T-helper 2 cell (primary cell): ENCODE measurements around the gene ACBD5.
"Not testable (repeated sequence)": the region's sequence is repeated elsewhere in the genome, so short reads cannot be mapped to it uniquely, and the experiment has no call there.

Source experiments
- DNase-seq, 5 experiments: peaks; one replicate each; pipeline versions ENCODE4 v3.0.0 to v3.0.0-alpha.2; 2012 to 2022

ACBD5 gene

GRCh38 chr10:27241010-27241651 lies 534 bp upstream of the ACBD5 start:
- DNase-seq, result peak in 2 of 5 experiments; percentile 34 to 64

DNA sequence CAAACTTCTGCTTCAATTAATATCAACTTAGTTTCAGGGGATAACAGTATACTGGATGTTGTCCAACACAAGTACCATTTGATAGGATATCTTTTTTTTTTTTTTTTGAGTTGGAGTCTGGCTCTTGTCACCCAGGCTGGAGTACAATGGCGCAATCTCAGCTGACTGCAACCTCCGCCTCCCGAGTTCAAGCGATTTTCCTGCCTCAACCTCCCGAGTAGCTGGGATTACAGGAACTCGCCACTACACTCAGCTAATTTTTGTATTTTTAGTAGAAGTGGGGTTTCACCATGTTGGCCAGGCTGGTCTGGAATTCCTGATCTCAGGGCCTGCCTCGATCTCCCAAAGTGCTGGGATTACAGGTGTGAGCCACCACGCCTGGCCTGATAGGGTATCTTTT lies 3.1 kb downstream of the ACBD5 start:
- DNase-seq, result not testable (repeated sequence)

DNA sequence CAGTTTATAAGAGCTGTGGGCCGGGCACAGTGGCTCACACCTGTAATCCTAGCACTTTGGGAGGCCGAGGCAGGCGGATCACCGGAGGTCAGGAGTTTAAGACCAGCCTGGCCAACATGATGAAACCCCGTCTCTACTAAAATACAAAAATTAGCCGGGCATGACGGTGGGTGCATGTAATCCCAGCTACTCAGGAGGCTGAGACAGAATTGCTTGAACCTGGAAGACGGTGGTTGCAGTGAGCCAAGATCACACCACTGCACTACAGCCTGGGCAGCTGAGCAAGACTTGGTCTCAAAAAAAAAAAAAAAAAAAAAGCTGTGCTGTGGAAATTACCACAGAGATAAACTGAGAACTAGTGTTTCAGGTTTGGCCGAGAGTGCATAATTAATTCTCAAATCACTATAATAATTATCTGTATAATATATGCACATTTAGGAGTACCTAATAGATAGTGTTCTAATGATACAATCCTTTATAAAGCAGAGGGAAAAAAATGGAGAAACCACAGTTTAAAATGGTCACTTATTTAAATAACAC lies 3.9 kb downstream of the ACBD5 start:
- DNase-seq, result not testable (repeated sequence)

GRCh38 chr10:27235706-27236105 lies 4.9 kb downstream of the ACBD5 start:
- DNase-seq, result no peak

DNA sequence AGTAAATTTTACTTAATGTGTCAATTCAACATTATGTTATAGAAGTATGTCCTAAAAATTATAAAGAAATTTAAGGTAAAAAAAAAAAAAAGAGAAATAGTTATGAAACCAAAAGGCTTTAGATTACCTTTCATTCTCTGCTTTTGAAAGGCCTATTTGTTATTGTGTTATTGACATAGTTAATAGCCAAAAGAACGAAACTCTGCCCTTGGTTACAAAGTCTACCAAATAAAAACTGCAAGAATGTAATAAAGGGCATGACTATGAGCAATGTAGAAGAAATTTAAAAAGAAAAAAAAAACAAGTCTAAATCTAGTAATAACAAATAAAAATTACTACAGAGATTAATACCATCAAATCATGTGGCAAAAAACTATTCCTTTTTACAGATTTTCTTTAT lies 10.6 kb downstream of the ACBD5 start:
- DNase-seq, result no peak

GRCh38 chr10:27225642-27226257 lies 14.8 kb downstream of the ACBD5 start:
- DNase-seq, result peak in 2 of 5 experiments; percentile 61 to 67

GRCh38 chr10:27225011-27225590 lies 15.5 kb downstream of the ACBD5 start:
- peak in 1 of 5 experiments; percentile 76 for DNase-seq

DNA sequence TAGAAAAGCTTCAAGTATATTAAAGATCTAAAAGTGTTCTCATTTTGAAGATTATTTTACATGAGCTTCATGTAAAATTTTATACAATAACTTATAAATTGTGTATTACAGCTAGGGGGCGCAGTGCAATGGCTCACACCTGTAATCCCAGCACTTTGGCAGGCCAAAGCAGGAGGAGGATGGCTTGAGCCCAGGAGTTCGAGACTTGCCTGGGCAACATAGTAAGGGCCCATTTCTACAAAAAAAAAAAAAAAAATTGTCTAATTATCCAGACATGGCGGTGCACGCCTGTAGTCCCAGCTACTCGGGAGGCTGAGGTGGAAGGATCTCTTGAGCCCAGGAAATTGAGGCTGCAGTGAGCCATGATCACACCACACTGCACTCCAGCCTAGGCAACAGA lies 16.6 kb downstream of the ACBD5 start:
- DNase-seq, result peak in 4 of 5 experiments; percentile 18 to 53 (median 30)

- DNase-seq, result no peak
Observed at GRCh38 chr10:27207350-27207749, 33.2 kb downstream of the ACBD5 start.

- no peak for DNase-seq
Observed at GRCh38 chr10:27203806-27204205, 36.8 kb downstream of the ACBD5 start.

- DNase-seq, result no peak
Observed at GRCh38 chr10:27197980-27198620, 42.5 kb downstream of the ACBD5 start.

DNA sequence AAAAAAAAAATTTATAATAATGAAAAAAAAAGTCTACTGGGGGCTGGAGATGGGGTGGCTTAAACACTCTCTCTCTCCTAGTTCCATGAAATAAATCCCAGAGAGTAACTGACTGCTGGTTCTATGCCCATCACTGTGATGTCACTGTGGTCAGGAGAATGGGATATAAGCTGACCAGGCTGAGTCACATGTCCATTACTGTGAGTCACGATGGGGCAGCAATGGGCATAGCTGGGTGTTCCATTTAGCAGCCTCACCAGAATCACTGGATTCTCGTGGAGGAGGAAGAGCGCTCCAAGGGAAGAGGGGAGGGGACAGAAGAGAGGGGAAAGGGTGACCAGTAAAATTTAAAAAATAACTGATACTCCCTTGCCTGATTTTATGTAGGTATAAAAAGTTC lies 48.3 kb downstream of the ACBD5 start:
- DNase-seq, result no peak

DNA sequence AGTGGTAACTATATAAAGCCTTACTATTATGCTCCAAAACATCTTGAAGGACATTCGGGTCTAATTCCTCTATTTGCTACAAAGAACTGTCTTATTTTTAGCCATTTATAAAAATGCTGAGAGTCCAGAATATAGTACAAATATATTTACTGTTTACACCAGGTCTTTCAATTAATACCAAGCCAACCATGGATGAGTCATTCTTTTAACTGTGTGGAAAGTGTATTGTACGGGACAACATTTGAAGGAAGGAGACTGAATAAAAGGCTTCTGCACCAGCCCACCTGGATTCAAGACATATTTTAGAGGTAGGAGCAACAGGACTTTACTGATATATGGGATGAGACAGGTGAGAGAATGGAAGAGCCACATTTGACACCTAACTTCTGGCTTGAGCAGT lies 50.1 kb downstream of the ACBD5 start:
- no peak for DNase-seq

DNA sequence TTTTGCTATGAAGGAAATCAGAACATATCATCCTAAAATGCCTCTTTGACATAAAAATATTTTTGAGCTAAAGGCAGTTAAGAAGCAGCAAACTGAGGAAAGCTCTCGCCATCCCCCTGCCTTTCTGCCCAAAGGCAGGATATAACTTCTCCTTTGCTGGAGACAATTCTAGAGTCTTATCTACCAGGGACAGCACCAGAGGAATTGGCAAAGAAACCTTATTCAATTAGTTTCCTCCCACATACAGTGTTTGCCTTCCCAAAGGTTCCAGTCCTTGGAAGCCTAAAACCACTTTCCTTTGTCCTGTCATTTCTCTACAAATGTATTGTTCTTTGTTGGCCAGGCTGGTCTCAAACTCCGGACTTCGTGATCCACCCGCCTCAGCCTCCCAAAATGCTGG lies 51.7 kb downstream of the ACBD5 start:
- DNase-seq, result no peak

GRCh38 chr10:27188259-27188658 lies 52.3 kb downstream of the ACBD5 start:
- no peak for DNase-seq

- no peak for DNase-seq
Observed at GRCh38 chr10:27169849-27170248, 70.7 kb downstream of the ACBD5 start.

- no peak for DNase-seq
Observed at GRCh38 chr10:27158421-27158820, 82.2 kb downstream of the ACBD5 start.

- no peak for DNase-seq
Observed at GRCh38 chr10:27157150-27157549, 83.4 kb downstream of the ACBD5 start.

GRCh38 chr10:27156566-27156965 lies 84.0 kb downstream of the ACBD5 start:
- not testable (repeated sequence) for DNase-seq

- DNase-seq, result peak; percentile 87 to 98 (median 94)
Observed at GRCh38 chr10:27155066-27155754, 85.4 kb downstream of the ACBD5 start, which contains the start of gene MASTL. Gene MASTL, plus strand, starts transcription at chr10:27155352. Its CDS starts 75 bp downstream, at chr10:27155427.

- DNase-seq, result peak in 2 of 5 experiments; percentile 7 to 51
Observed at GRCh38 chr10:27153845-27154193, 86.8 kb downstream of the ACBD5 start.

DNA sequence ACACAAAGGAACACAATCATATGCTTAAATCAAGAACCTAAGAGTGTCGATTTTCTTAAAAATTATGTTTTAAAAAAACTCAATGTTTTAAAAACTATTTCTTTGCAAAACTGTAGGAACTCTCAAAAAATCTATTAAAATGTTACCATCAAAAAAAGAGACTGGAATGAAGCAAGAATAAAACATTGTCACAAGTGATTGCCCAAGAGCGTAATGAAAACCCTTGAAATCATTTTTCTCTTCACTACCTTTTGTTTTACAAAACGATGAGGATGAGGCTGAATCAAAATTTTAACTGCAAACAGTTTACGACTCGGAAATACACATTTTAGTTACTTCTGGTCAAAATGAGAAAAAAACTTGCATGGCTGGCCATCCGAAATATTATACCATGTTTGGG lies 87.3 kb downstream of the ACBD5 start:
- no peak for DNase-seq

GRCh38 chr10:27152687-27153086 lies 87.9 kb downstream of the ACBD5 start:
- DNase-seq, result no peak
